Activated T-helper 17 cell treated with anti-CD3 and anti-CD28 coated beads, Interleukin-2, amount 50 U/mL, for 72 hours (primary cell): ENCODE data around the gene IL2RA. TPM values are rescaled to one million over a fixed set of nuclear protein-coding genes. Genes with fewer than 3 reads are reported as not detected.
A peak's percentile ranks its signal among the peaks of the same experiment; 100 is the strongest.
"Not testable (repeated sequence)": the region's sequence is repeated elsewhere in the genome, so short reads cannot be mapped to it uniquely, and the experiment has no call there.

Experiments used
- ATAC-seq: fragments of 150-1000 bp; cut with Tn5 transposase; replicated peaks from 2 replicates; pipeline ENCODE4 v1.10.0; 2021; ENCODE audit warnings: mild to moderate bottlenecking, moderate library complexity
- H3K27ac Mint-ChIP-seq: one replicate; pipeline ENCODE4 v1.8.0; 2022; ENCODE audit warnings: mixed read lengths
- H3K27me3 Mint-ChIP-seq: one replicate; pipeline ENCODE4 v1.8.0; 2022; ENCODE audit warnings: mixed read lengths
- H3K36me3 Mint-ChIP-seq: one replicate; pipeline ENCODE4 v1.8.0; 2022; ENCODE audit warnings: low read depth, mild to moderate bottlenecking, mixed read lengths
- H3K4me1 Mint-ChIP-seq: one replicate; pipeline ENCODE4 v1.8.0; 2022; ENCODE audit warnings: mixed read lengths
- H3K4me3 Mint-ChIP-seq: one replicate; pipeline ENCODE4 v1.8.0; 2022; ENCODE audit warnings: mild to moderate bottlenecking, mixed read lengths
- H3K9me3 Mint-ChIP-seq: one replicate; pipeline ENCODE4 v1.8.0; 2022; ENCODE audit warnings: mixed read lengths
- total RNA-seq, 2 donors: library from RNA; stranded (reverse); gene quantifications; one replicate each; pipeline ENCODE4 v1.2.3, GENCODE V29; 2022

The IL2RA gene
- total RNA-seq, 2 donors from 2014 or later = 1,342 to 1,348 TPM

- Mint-ChIP-seq H3K36me3 (peaks cover 57% of the 10 kb centered on the region), H3K27ac (peak overlapping the region; percentile 94), H3K4me3 (peak overlapping the region; percentile 96), H3K9me3 (no peaks in the 10 kb centered on the region), H3K27me3 (no peaks in the 10 kb centered on the region), H3K4me1 (peaks cover 43% of the 10 kb centered on the region)
- ATAC-seq = no peak
These were observed 91.6 kb downstream of the IL2RA start for GRCh38 chr10:5970527-5970926.

- no peak for ATAC-seq
- Mint-ChIP-seq H3K4me3 (peak overlapping the region; percentile 96), H3K9me3 (no peaks in the 10 kb centered on the region), H3K4me1 (peaks cover 38% of the 10 kb centered on the region), H3K36me3 (peaks cover 57% of the 10 kb centered on the region), H3K27ac (peak overlapping the region; percentile 34), H3K27me3 (no peaks in the 10 kb centered on the region)
These were observed 92.1 kb downstream of the IL2RA start for GRCh38 chr10:5970066-5970465.

GRCh38 chr10:5968681-5969453 is 93.3 kb downstream of the IL2RA start:
- Mint-ChIP-seq H3K4me3 (no peak overlapping the region), H3K9me3 (no peaks in the 10 kb centered on the region), H3K4me1 (peaks cover 31% of the 10 kb centered on the region), H3K27me3 (no peaks in the 10 kb centered on the region), H3K27ac (no peak overlapping the region), H3K36me3 (peaks cover 55% of the 10 kb centered on the region)
- ATAC-seq = no peak

- Mint-ChIP-seq H3K4me1 (peaks cover 28% of the 10 kb centered on the region), H3K9me3 (no peaks in the 10 kb centered on the region), H3K27me3 (no peaks in the 10 kb centered on the region), H3K36me3 (peaks cover 59% of the 10 kb centered on the region), H3K4me3 (no peak overlapping the region), H3K27ac (no peak overlapping the region)
- ATAC-seq = no peak
These were observed 94.0 kb downstream of the IL2RA start for GRCh38 chr10:5968037-5968680.

- no peak for ATAC-seq
- H3K4me3 Mint-ChIP-seq = no peak overlapping the region
- peaks cover 80% of the 10 kb centered on the region for H3K36me3 Mint-ChIP-seq
- H3K27ac Mint-ChIP-seq = peak overlapping the region; percentile 65
- H3K27me3 Mint-ChIP-seq = no peaks in the 10 kb centered on the region
- H3K9me3 Mint-ChIP-seq = no peaks in the 10 kb centered on the region
- H3K4me1 Mint-ChIP-seq = peaks cover 6% of the 10 kb centered on the region
These were observed 96.9 kb downstream of the IL2RA start for GRCh38 chr10:5965266-5965665.

GRCh38 chr10:5964736-5965135 is 97.4 kb downstream of the IL2RA start:
- no peak for ATAC-seq
- Mint-ChIP-seq H3K9me3 (no peaks in the 10 kb centered on the region), H3K27me3 (no peaks in the 10 kb centered on the region), H3K36me3 (peaks cover 80% of the 10 kb centered on the region), H3K4me1 (peaks cover 1% of the 10 kb centered on the region), H3K4me3 (no peak overlapping the region), H3K27ac (peak overlapping the region; percentile 65)

GRCh38 chr10:5963591-5963990 is 98.6 kb downstream of the IL2RA start:
- H3K9me3 Mint-ChIP-seq = no peaks in the 10 kb centered on the region
- H3K4me1 Mint-ChIP-seq = no peaks in the 10 kb centered on the region
- no peaks in the 10 kb centered on the region for H3K27me3 Mint-ChIP-seq
- no peak overlapping the region for H3K4me3 Mint-ChIP-seq
- ATAC-seq = no peak
- H3K36me3 Mint-ChIP-seq = peaks cover 86% of the 10 kb centered on the region
- H3K27ac Mint-ChIP-seq = no peak overlapping the region

GRCh38 chr10:5963071-5963470 is 99.1 kb downstream of the IL2RA start:
- H3K4me3 Mint-ChIP-seq = no peak overlapping the region
- no peaks in the 10 kb centered on the region for H3K9me3 Mint-ChIP-seq
- peaks cover 86% of the 10 kb centered on the region for H3K36me3 Mint-ChIP-seq
- ATAC-seq = no peak
- no peaks in the 10 kb centered on the region for H3K4me1 Mint-ChIP-seq
- H3K27ac Mint-ChIP-seq = no peak overlapping the region
- H3K27me3 Mint-ChIP-seq = no peaks in the 10 kb centered on the region

GRCh38 chr10:5962358-5962940 is 99.7 kb downstream of the IL2RA start:
- H3K9me3 Mint-ChIP-seq, H3K4me3 Mint-ChIP-seq, H3K4me1 Mint-ChIP-seq, H3K27me3 Mint-ChIP-seq, H3K27ac Mint-ChIP-seq, ATAC-seq: not testable (repeated sequence)
- peaks cover 86% of the 10 kb centered on the region for H3K36me3 Mint-ChIP-seq

GRCh38 chr10:5961405-5962100 is 100.6 kb downstream of the IL2RA start:
- no peak overlapping the region for H3K4me3 Mint-ChIP-seq
- ATAC-seq = no peak
- H3K27ac Mint-ChIP-seq = no peak overlapping the region
- H3K9me3 Mint-ChIP-seq = no peaks in the 10 kb centered on the region
- peaks cover 87% of the 10 kb centered on the region for H3K36me3 Mint-ChIP-seq
- no peaks in the 10 kb centered on the region for H3K4me1 Mint-ChIP-seq
- no peaks in the 10 kb centered on the region for H3K27me3 Mint-ChIP-seq

- ATAC-seq, H3K4me3 Mint-ChIP-seq, H3K9me3 Mint-ChIP-seq, H3K27ac Mint-ChIP-seq, H3K4me1 Mint-ChIP-seq, H3K27me3 Mint-ChIP-seq: not testable (repeated sequence)
- H3K36me3 Mint-ChIP-seq = peaks cover 93% of the 10 kb centered on the region
These were observed 101.2 kb downstream of the IL2RA start for GRCh38 chr10:5960973-5961275.

Other genes starting within 250 kb of the IL2RA start
- gene GDI2, start 248.9 kb downstream of the IL2RA start, total RNA-seq = 100 to 1,000 TPM; 190 to 266 TPM
- 1 to 10 TPM; 4.6 to 6.8 TPM for gene ANKRD16, start 172.5 kb downstream of the IL2RA start, total RNA-seq
- gene FBH1, start 172.1 kb downstream of the IL2RA start, total RNA-seq = 10 to 100 TPM; 55.9 to 62.0 TPM
- gene IL15RA, start 84.8 kb downstream of the IL2RA start, total RNA-seq = 10 to 100 TPM; 25.5 to 28.2 TPM
- 100 to 1,000 TPM; 157 to 253 TPM for gene RBM17, start 26.7 kb upstream of the IL2RA start, total RNA-seq
- gene PFKFB3, start 140.6 kb upstream of the IL2RA start, total RNA-seq = 100 to 1,000 TPM; 157 to 310 TPM